GM13976 (cell line): Measurements from ENCODE around the gene ZNF804B.

Experiments used
- DNase-seq: peaks from one replicate; pipeline ENCODE4 v3.0.0; 2012; ENCODE audit warnings: low spot score
- CTCF ChIP-seq: IDR thresholded peaks from 2 replicates; pipeline ENCODE4 v1.5.1; 2012; ENCODE audit warnings: borderline replicate concordance, mild to moderate bottlenecking; ENCODE audit not compliant: insufficient read depth; ENCODE audit errors: extremely low read depth, missing control alignments, control extremely low read depth
- in situ Hi-C: fragments of 300-500 bp; cut with MboI; formaldehyde crosslinking; loops from one replicate; pipeline ENCODE4 v1.12.0; 2022; ENCODE audit warnings: low sequenced_read_pairs, mixed read lengths, inconsistent platforms; ENCODE audit not compliant: unreplicated experiment

ZNF804B gene

DNA sequence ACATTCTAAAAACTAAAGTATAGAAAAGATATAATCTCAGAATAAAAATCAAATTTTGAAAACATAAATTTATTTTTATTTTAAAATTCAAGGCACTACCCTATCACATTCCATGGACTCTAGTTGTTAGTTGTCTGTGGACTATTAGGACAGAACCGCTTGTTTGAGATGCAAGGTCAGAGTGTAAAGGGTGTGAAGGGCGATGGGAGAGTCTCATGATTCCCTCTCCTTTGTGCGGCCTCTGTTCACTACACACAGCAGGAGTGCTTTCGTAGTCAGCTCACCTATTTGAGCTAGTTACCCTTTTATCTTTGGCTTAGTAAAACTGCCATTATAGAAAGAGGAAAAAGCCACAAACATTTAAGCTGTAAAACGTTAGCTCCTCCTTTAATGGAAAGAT is 225.8 kb downstream of the ZNF804B start:
- TF ChIP-seq CTCF: no peak
- DNase-seq: no peak
- in situ Hi-C loops: no loop called here

GRCh38 chr7:89001306-89001705 is 241.8 kb downstream of the ZNF804B start:
- TF ChIP-seq CTCF: no peak
- DNase-seq: no peak
- in situ Hi-C loops: no loop called here

DNA sequence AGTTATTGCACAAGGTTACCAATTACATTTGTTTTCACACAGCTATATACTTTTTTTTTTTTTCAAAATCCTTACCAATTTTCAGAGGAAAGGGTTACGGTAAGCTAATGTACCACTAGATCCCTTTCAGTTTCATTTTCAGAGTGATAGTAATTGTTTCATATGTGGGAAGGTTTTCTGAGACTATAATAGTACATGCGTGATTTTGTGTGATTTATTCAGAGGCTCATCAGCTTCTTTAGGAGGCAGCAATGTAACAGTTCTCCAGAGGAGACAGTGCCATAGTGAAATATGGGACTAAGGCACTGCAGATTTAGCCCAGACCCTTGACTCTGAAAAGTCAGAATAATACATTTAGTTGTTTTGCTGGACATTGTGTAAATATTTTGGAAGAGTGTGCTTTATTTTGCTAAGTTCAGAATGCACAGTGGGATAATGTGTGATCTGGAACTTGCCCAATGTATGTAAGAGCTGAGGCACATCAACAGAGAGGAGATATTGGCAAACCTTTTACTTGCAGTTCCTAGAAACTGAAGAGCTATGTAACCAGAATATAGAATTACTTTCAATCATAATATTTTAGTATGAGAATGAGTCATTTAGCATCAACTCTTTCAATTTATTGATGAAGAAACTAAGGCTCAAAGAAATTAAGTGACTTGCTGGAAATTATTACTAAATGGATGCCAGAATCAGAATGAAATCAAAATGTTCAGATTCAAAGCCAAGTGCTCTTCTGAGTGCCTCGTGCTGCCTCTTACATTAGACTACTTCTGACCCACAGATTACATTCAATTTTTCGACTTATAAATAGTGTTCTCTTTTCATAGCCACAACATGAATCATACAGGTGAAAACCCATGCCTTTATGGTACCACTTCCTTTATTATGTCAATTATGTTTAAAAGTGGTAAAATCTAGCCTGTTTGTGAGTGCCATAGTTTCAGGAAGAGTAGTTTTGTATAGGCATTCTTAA is 243.8 kb downstream of the ZNF804B start:
- in situ Hi-C loops: no loop called here
- TF ChIP-seq CTCF: no peak
- peak; percentile 16 for DNase-seq

DNA sequence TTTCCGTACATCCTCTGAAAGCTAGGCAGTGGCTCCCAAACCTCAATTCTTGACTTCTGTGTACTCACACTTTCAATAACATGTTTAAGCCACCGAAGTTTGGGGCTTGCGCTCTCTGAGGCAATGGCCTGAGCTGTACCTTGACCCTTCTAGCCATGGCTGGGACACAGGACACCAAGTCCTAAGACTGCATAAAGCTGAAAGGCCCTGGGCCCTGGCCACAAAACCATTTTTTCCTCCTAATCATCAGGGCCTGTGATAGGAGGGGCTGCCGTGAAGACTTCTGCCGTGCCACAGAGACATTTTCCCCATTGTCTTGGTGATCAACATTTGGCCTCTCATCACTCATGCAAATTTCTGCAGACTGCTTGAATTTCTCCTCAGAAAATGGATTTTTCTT is 252.5 kb downstream of the ZNF804B start:
- DNase-seq: no peak
- in situ Hi-C loops: no loop called here
- TF ChIP-seq CTCF: no peak

DNA sequence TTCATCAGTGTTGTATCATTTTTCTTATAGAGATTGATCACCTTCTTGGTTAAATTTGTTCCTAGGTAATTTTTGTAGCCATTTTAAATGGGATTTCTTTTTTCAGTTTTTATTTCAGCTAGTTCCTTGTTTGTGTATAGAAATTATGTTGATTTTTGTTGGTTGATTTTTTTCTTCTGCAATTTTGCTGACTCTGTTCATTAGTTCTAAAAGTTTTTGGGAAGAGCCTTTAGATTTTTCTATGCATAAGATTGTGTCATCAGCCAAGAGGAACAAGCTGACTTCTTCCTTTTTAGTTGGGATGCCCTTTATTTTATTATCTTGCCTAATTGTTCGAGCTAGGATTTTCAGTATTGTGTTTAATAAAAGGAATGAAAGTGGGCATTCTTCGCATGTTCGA is 258.2 kb downstream of the ZNF804B start:
- no peak for DNase-seq
- TF ChIP-seq CTCF: no peak
- in situ Hi-C loops: no loop called here

DNA sequence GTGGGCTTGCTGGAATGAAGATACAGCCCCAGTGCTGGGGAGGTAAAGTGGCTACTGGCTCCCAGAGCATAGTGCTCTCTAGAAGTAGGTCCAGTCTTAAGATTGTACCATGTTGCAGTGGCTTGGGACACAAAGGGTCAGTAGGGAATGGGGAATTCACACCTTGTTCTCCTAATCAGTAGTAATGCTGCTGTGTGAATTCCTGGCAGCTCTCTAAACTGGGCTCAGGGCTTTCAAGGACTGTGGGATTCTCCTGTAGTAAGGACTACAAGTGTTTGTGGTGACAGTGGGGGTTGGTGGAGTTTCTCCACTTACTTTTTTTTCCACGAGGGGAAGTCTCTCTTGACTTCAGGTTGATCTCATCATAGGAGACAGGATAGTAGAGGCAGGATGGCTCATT is 262.2 kb downstream of the ZNF804B start:
- in situ Hi-C loops: no loop called here
- TF ChIP-seq CTCF: no peak
- DNase-seq: no peak
